Measurements from ENCODE around the gene ARHGEF7. TPM values are rescaled to one million over a fixed set of nuclear protein-coding genes. Genes with fewer than 3 reads are reported as not detected.

Gene ARHGEF7
- total RNA-seq, 2 experiments from 2014 or later = 39.5 to 51.3 TPM

DNA sequence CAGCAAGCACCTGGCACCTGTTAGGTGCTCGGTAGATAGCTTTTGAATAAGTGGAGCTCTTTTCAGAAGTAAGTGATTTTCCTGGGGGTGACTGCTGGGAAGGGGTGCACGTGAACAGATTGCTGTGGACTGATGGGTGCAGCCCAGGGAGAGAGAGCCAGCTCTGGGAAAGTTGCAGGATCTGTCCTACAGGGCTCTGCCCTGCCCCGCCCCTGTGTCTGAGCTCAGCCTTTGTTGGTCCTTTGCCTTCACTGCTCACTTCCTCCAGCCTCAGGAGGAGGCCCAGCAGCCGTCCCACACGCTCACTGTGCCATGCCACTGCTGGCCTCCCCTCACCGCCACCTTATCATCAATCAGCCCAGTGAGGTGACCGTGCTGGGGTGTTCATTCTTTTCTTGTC is 171.6 kb downstream of the ARHGEF7 start:
- no TSS peak for BruUV-seq (replicated peaks)
- no peak overlapping the region for H3K27ac ChIP-seq (ENCODE audit: low read depth, low read length, poor library complexity, severe bottlenecking)
- ChIA-PET POLR2A (no interaction called here), CTCF (ENCODE audit: unreplicated experiment) (no interaction called here)
- no peak for DNase-seq (ENCODE audit: low spot score)
- intact Hi-C loops (cut with micrococcal nuclease; ENCODE audit: unreplicated experiment) = no loop called here
- no peak overlapping the region for H3K4me3 ChIP-seq (ENCODE audit: low read depth, low read length, poor library complexity, severe bottlenecking)
- TF ChIP-seq CTCF (conservative IDR thresholded peaks at IDR 0.05; ENCODE audit: low read length) (no peak), EZH2phosphoT487 (IDR thresholded peaks at IDR 0.05; ENCODE audit: borderline replicate concordance, low read depth, low read length) (no peak)
- peaks cover 68% of the 10 kb centered on the region for H3K36me3 ChIP-seq (ENCODE audit: insufficient read depth, low read length)
- no peaks in the 10 kb centered on the region for H4K20me1 ChIP-seq (ENCODE audit: insufficient read depth, low read length)
- H3K79me2 ChIP-seq (ENCODE audit: insufficient read depth, low read depth, low read length) = no peaks in the 10 kb centered on the region
- no peaks in the 10 kb centered on the region for H3K4me1 ChIP-seq (ENCODE audit: insufficient read depth, low read length, poor library complexity, severe bottlenecking)
- H2AFZ ChIP-seq (ENCODE audit: low read length) = no peak overlapping the region
- no peaks in the 10 kb centered on the region for H3K9me2 ChIP-seq (ENCODE audit: insufficient read depth, low read length)
- no peak overlapping the region for H3K4me2 ChIP-seq (ENCODE audit: low read length)
- H3K9me3 ChIP-seq (ENCODE audit: low read length) = no peaks in the 10 kb centered on the region

DNA sequence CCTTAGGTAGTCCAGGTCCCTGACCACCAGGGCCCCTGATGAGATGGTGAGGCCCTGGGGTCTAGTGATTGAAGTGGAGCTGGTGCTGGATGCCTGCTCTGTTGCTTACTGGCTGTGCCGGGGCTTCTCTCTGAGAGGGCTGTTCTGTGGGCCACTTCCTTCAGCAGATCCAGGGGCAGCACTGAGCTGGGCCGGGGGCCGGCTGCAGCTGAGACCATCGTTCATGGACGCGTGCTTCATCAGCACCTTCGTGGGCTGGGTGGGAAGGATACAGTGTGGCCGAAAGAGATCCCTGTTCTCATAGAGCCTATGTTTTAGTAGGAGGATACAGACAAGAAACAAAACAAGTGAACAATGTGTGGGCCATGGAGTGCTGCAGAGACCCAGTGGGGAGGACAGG is 172.1 kb downstream of the ARHGEF7 start:
- no peaks in the 10 kb centered on the region for H4K20me1 ChIP-seq (ENCODE audit: insufficient read depth, low read length)
- no peak overlapping the region for H2AFZ ChIP-seq (ENCODE audit: low read length)
- no peak overlapping the region for H3K4me3 ChIP-seq (ENCODE audit: low read depth, low read length, poor library complexity, severe bottlenecking)
- H3K9me2 ChIP-seq (ENCODE audit: insufficient read depth, low read length) = no peaks in the 10 kb centered on the region
- no peaks in the 10 kb centered on the region for H3K4me1 ChIP-seq (ENCODE audit: insufficient read depth, low read length, poor library complexity, severe bottlenecking)
- BruUV-seq (replicated peaks) = no TSS peak
- intact Hi-C loops (cut with micrococcal nuclease; ENCODE audit: unreplicated experiment) = no loop called here
- DNase-seq (ENCODE audit: low spot score) = no peak
- no peak overlapping the region for H3K4me2 ChIP-seq (ENCODE audit: low read length)
- no peaks in the 10 kb centered on the region for H3K9me3 ChIP-seq (ENCODE audit: low read length)
- H3K27ac ChIP-seq (ENCODE audit: low read depth, low read length, poor library complexity, severe bottlenecking) = no peak overlapping the region
- H3K36me3 ChIP-seq (ENCODE audit: insufficient read depth, low read length) = peaks cover 68% of the 10 kb centered on the region
- ChIA-PET CTCF (ENCODE audit: unreplicated experiment) (no interaction called here), POLR2A (no interaction called here)
- no peak for TF ChIP-seq EZH2phosphoT487 (IDR thresholded peaks at IDR 0.05; ENCODE audit: borderline replicate concordance, low read depth, low read length)
- no peak for TF ChIP-seq CTCF (conservative IDR thresholded peaks at IDR 0.05; ENCODE audit: low read length)
- H3K79me2 ChIP-seq (ENCODE audit: insufficient read depth, low read depth, low read length) = no peaks in the 10 kb centered on the region

DNA sequence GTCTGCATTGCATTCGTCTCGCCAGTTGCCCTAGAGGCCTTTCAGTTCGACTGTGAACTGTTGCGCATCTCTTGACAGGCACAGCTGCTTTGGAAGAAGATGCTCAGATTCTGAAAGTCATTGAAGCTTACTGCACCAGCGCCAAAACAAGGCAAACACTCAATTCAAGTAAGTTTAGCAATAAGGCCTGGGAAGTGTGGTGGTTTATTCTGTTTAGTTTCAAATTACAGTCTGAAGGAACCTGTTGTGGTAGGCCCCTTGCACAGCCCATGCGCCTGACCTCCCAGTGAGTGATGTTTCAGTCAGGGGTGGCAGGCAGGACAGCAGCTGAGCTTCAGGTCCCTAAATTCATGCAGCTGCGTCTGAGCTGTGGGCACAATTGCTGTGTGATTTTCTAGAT is 173.2 kb downstream of the ARHGEF7 start:
- Histone ChIP-seq H3K9me2 (ENCODE audit: insufficient read depth, low read length) (no peaks in the 10 kb centered on the region), H3K27ac (ENCODE audit: low read depth, low read length, poor library complexity, severe bottlenecking) (no peak overlapping the region), H3K9me3 (ENCODE audit: low read length) (no peaks in the 10 kb centered on the region), H3K4me2 (ENCODE audit: low read length) (no peak overlapping the region), H3K79me2 (ENCODE audit: insufficient read depth, low read depth, low read length) (no peaks in the 10 kb centered on the region), H4K20me1 (ENCODE audit: insufficient read depth, low read length) (no peaks in the 10 kb centered on the region), H2AFZ (ENCODE audit: low read length) (no peak overlapping the region), H3K4me3 (ENCODE audit: low read depth, low read length, poor library complexity, severe bottlenecking) (no peak overlapping the region), H3K36me3 (ENCODE audit: insufficient read depth, low read length) (peaks cover 64% of the 10 kb centered on the region), H3K4me1 (ENCODE audit: insufficient read depth, low read length, poor library complexity, severe bottlenecking) (no peaks in the 10 kb centered on the region)
- DNase-seq (ENCODE audit: low spot score) = no peak
- ChIA-PET POLR2A (no interaction called here), CTCF (ENCODE audit: unreplicated experiment) (no interaction called here)
- BruUV-seq (replicated peaks) = no TSS peak
- TF ChIP-seq EZH2phosphoT487 (IDR thresholded peaks at IDR 0.05; ENCODE audit: borderline replicate concordance, low read depth, low read length) (no peak), CTCF (conservative IDR thresholded peaks at IDR 0.05; ENCODE audit: low read length) (no peak)
- intact Hi-C loops (cut with micrococcal nuclease; ENCODE audit: unreplicated experiment) = no loop called here
